ENCODE results near the gene CCSER2. TPM values are rescaled to one million over a fixed set of nuclear protein-coding genes. Genes with fewer than 3 reads are reported as not detected.

CCSER2 gene
- total RNA-seq, 4 donors from 2014 or later: 41.2 to 61.9 (median 47.7) TPM

DNA sequence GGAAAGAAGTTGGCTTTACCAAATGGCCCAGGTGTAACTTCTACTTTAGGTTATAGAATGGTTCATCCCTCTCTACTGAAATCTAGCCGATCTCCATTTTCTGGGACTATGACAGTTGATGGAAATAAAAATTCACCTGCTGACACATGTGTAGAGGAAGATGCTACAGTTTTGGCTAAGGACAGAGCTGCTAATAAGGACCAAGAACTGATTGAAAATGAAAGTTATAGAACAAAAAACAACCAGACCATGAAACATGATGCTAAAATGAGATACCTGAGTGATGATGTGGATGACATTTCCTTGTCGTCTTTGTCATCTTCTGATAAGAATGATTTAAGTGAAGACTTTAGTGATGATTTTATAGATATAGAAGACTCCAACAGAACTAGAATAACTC is 43.6 kb downstream of the CCSER2 start:
- no peak for ATAC-seq (ENCODE audit: low FRiP score)
- no peak for DNase-seq (ENCODE audit: low spot score)

DNA sequence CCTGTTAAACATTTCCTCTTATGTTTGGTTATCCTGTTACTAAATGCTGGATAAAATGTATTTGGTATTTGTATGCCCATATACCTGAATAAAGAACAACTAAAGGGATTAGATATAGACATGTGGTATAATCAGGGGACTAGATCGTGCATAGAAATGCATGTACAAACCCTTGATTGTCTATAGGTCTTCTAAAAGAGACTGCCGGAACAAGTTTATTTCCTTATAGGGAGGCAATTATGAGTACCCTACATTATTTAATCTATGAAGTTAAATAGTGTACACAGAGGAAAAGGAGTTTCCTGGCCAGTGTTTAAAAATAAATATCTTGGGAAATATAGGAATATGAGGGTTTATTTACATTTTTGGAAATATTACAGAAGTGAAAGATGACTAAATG is 44.6 kb downstream of the CCSER2 start:
- no peak for DNase-seq (ENCODE audit: low spot score)
- TF ChIP-seq, protein P1, sequence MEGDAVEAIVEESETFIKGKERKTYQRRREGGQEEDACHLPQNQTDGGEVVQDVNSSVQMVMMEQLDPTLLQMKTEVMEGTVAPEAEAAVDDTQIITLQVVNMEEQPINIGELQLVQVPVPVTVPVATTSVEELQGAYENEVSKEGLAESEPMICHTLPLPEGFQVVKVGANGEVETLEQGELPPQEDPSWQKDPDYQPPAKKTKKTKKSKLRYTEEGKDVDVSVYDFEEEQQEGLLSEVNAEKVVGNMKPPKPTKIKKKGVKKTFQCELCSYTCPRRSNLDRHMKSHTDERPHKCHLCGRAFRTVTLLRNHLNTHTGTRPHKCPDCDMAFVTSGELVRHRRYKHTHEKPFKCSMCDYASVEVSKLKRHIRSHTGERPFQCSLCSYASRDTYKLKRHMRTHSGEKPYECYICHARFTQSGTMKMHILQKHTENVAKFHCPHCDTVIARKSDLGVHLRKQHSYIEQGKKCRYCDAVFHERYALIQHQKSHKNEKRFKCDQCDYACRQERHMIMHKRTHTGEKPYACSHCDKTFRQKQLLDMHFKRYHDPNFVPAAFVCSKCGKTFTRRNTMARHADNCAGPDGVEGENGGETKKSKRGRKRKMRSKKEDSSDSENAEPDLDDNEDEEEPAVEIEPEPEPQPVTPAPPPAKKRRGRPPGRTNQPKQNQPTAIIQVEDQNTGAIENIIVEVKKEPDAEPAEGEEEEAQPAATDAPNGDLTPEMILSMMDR (IDR thresholded peaks at IDR 0.05): no peak
- ATAC-seq (ENCODE audit: low FRiP score): no peak

More for the DNA sequence above, 43.6 kb downstream of the CCSER2 start:
- TF ChIP-seq, protein P1 (IDR thresholded peaks at IDR 0.05): no peak

DNA sequence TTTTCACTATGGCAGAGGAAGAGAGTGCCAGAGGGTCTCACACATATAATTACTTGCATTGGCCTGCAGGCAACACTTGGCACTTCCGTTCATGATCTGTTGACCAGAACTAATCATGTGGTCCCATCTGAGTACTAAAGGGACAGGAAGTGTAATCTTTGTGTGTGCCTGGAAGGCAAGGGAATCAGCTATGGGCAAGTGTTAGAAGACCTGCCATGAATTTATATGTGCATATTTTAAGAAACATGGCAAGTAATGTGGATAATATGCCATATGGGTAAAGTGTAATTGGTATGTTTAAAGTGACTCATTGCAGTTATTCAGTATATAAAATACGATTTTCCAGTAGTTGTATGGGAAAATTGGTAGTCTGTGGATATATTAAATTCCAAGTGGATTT is 46.1 kb downstream of the CCSER2 start:
- ATAC-seq (ENCODE audit: low FRiP score): no peak
- DNase-seq (ENCODE audit: low spot score): no peak
- TF ChIP-seq, protein P1 (IDR thresholded peaks at IDR 0.05): no peak

DNA sequence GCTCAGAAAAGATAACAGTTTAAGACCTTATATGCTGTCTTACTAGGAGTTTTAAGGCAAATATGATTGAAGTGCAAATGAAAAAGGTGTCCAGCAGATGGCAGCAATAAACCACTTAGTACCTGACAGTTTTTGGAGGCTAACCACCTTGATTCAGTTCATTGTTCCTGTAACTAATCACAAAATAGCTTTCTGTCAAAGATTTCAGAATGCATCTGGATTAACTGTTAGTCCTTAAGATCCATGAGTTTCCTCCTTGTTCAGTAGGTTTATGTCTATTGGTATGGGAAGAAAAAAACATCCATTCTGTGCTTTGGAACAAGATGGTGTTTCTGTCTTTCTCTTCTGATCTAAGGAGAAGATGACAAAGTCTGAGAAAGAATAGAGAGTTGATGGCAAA is 46.6 kb downstream of the CCSER2 start:
- ATAC-seq (ENCODE audit: low FRiP score) (no peak), DNase-seq (ENCODE audit: low spot score) (no peak)
- TF ChIP-seq, protein P1 (IDR thresholded peaks at IDR 0.05): no peak

DNA sequence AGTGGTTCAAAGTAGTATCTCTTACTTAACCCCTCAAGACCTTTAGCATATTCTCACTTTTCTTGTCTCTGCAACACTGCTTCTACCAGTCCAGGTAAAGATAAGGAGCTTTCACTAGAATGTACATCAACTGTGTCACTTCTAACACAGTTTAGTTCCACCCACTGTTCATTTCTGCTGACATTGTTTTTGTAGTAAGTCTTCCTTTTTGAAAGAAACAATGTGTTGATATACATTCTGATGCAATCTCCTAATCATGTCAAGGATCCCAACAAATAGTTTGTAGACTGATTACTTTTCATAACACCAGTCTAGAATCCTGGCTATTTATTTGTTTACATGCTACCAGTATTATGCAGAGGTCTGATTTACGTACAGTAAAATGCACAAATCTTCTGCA is 47.5 kb downstream of the CCSER2 start:
- TF ChIP-seq, protein P1 (IDR thresholded peaks at IDR 0.05): no peak
- DNase-seq (ENCODE audit: low spot score): no peak
- no peak for ATAC-seq (ENCODE audit: low FRiP score)

DNA sequence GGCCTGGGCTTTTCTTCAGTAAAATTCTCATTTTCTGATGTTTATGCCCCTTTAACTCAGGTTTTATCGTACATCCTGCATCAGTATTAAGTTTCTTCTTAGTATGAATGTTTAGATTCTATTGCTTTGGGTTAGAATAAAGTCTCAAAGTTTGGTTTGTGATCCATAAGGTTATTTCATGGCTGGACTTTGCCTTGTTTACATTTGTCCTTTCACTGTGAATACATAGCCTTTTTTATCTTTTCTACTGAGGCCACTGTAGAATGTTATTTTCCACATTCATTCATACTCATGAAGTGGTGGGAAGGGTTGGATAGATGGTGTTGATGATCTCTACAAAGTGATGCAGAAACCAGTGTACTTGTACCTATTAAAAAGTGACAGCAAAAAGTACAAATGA is 59.8 kb downstream of the CCSER2 start:
- TF ChIP-seq, protein P1 (IDR thresholded peaks at IDR 0.05): no peak
- ATAC-seq (ENCODE audit: low FRiP score) (no peak), DNase-seq (ENCODE audit: low spot score) (no peak)

DNA sequence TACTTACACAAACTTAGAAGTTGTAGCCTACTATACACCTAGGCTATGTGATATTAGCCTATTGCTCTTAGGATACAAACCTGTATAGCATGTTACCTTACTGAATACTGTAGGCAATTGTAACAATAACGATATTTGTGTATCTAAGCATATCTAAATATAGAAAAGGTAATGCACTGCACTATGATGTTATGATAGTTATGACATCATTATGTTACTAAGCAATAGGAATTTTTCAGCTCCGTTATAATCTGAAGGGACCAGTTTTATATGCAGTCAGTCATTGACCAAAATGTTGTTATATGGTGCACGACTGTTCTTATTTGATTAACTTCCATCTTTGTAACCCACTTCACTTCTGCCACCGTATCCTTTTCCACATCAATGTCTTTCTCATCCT is 62.0 kb downstream of the CCSER2 start:
- TF ChIP-seq, protein P1 (IDR thresholded peaks at IDR 0.05): no peak
- DNase-seq (ENCODE audit: low spot score): no peak
- no peak for ATAC-seq (ENCODE audit: low FRiP score)

Data from omental fat pad (tissue), 4 donors.